ENCODE measurements around the gene TAOK1. TPM values are rescaled to one million over a fixed set of nuclear protein-coding genes. Genes with fewer than 3 reads are reported as not detected.

TAOK1 gene
- polyA plus RNA-seq, 3 donors, result 47.4 to 51.2 (median 48.4) TPM

DNA sequence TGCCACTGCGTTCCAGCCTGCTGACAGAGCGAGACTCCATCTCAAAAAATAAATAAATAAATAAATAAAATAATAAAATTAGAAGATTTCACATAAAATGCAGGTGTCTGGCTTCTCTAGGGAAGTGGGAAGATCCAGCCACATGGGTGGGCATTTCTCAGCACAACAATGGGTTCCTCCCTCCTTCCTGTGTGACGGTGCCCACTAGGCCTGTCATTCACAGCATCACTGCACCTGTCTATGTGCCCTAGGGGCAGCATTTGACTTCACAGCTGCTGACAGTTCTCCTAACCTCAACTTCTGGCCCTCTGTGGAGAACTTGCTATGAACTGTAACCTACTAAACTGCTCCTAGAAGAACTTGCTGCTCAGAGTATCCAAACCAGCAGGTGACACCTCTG, 173.7 kb downstream of the TAOK1 start:
- DNase-seq (ENCODE audit: extremely low read depth in 1 of 11, low read depth in 9 of 11, low spot score in 4 of 11), result no peak

GRCh38 chr17:29565643-29566472, 175.7 kb downstream of the TAOK1 start:
- DNase-seq (ENCODE audit: extremely low read depth in 1 of 11, low read depth in 9 of 11, low spot score in 4 of 11), result no peak

DNA sequence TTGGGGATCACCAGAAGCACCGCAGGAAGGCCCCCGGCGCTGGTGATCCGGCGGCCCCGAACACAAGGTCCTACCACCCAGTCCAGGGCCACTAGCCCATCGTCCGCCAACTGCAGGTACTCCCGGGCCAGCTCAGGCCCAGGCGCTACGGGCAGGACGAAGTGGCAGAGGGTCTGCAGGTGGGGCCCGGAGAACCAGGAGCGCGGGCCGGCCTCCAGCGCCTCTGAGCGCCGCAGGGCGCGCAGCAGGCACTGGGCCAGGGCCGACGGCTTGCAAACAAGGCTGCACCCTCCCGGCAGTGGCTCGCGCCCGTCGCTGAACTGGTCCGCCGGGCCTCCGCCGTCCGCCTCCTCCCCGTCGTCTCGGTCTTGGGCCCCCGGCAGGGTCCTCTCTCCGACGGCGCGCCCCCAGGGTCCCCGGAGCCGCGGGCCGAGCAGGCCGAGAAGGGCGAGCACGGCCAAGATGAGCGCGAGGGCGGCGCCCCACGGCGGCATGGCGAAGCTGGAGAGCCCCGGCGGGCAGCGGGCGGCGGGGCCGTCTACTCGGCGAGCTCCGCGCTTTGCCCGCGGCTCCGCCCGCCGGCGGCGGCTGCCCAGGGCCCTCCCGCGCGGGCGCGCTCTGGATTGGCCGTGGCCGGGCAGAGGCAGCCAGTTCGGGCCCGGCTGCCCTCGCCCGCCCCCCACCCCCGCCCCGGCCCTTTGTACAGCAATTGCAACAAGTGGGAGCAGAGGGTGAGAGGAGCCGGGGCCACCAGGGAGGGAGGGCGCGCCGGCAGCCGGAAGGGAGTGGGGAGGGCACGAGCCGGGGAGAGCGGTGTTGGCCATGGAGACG, 176.5 kb downstream of the TAOK1 start, which contains the start of gene ABHD15:
TSS of gene ABHD15 (minus strand) at position 565 of the 831 bp plus-strand sequence. CDS start at position 494, 71 bp downstream.
- no peak for DNase-seq (ENCODE audit: extremely low read depth in 1 of 11, low read depth in 9 of 11, low spot score in 4 of 11)

DNA sequence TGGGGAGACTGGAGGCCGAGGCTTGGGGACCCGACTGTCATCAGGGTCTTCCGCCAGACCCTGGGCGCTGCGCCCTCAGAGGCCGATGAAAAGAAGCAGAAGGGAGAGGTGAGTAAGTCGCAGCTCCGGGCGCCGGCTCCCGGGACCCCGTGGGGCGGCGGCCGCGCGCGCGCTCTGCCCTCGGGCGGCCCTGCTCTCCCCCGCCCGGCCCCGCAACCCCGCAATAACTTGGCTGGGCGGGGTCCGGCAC, 177.1 kb downstream of the TAOK1 start:
- DNase-seq (ENCODE audit: extremely low read depth in 1 of 11, low read depth in 9 of 11, low spot score in 4 of 11), result no peak

DNA sequence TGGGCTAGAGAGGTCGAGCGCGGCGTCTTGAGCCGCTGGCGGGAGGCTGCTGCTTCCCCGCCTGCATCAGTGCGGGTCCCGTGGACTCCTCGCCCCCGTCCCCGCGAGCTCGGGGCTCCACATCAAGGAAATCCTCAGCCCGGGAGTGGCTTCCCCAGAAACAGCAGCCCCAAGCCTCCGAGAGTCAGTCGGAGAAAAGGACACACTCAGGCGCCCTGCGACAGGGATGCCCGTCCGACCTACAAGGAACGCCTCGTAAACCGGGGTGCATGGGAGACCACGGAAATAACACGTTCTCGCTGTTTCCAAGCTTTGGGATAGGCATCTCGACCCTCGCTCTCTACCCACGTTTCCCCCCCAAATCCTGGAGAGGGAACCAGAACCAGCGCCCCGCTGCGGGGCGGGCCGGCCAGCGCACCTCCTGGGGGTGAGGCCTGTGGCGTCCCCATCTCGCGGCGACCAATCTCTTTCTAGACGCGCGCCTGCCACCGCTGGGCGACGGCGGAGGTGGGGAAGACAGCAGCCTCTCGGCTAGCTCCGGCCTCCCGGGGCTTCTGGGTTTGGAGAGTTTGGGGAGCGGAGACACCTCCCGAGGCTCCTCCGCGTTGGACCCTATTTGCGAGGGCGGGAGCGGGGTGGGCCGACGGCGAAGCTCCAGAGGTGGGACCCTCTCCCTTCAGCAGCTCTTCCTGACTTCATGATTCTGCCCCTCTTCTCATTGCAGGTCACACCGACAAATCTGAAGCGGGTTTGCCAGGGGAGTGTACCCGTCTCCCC, 177.6 kb downstream of the TAOK1 start:
- no peak for DNase-seq (ENCODE audit: extremely low read depth in 1 of 11, low read depth in 9 of 11, low spot score in 4 of 11)

DNA sequence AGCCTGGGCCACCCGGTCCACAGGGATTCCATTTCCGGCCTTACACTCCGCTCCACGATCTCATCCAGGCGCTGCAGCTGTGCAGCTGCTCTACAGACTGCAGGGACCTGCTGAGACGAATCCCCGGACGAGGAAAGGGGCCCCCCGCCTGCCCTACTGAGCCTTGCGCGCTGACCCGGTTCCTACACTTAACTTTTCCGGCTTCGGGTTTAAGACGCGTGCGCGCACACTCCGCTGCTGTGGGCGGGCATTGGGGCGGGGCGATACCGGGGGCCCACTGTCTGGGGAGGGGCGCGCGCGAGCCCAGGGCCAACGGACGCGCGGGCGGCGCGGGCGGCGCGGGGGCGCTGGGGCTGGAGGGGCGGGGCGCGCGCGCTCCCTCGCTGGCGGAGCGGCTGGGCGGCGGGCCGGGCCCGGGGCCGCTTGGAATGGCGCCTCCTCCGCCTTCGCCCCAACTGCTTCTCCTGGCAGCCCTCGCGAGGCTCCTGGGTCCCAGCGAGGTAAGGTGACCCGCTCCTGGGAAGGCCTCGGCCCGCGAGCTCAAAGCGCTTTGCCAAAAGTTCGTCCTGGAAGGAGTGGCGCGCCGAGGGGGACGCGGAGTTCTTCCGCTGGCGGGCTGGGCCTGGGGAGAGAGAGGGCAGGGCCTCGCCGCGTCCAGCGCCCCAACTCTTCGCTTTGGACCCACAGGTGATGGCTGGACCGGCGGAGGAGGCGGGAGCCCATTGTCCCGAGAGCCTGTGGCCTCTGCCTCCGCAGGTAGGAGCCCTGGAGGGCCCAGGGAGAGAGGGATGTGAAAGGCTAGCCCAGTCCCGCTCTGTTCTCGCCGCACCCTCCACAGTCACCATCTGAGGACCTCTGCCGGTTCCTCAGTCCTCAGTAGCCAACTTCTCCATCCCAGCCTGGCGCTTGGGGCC, 178.4 kb downstream of the TAOK1 start, which contains the start of gene TP53I13:
TSS of gene TP53I13 (plus strand) at position 371 of the 914 bp plus-strand sequence. CDS start at position 429, 58 bp downstream.
- DNase-seq (ENCODE audit: extremely low read depth in 1 of 11, low read depth in 9 of 11, low spot score in 4 of 11), result peak in 5 of 11 donors; percentile 77 to 81 (median 81)

GRCh38 chr17:29569245-29569950, 179.2 kb downstream of the TAOK1 start:
- no peak for DNase-seq (ENCODE audit: extremely low read depth in 1 of 11, low read depth in 9 of 11, low spot score in 4 of 11)

DNA sequence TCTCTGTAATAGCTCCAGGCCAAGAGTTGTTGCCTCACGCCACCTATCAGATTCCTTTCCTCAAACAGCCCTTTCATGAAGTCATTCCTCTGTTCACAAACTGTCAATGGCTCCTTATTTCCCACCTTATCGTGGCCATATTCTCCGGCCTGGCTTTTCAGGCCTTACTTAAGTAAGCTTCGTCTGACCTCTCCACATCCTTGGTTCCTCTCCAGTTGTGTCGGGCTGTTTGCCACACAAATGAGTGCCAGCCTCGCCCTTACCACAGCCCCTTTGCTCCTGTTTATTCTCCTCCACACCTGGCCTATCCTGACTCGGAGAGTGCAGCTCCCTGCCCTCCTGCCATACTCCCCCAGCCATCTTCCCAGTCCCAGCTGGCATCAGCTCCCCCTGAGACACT, 180.4 kb downstream of the TAOK1 start:
- DNase-seq (ENCODE audit: extremely low read depth in 1 of 11, low read depth in 9 of 11, low spot score in 4 of 11), result no peak

GRCh38 chr17:29571486-29571882, 181.3 kb downstream of the TAOK1 start:
- DNase-seq (ENCODE audit: extremely low read depth in 1 of 11, low read depth in 9 of 11, low spot score in 4 of 11), result no peak

DNA sequence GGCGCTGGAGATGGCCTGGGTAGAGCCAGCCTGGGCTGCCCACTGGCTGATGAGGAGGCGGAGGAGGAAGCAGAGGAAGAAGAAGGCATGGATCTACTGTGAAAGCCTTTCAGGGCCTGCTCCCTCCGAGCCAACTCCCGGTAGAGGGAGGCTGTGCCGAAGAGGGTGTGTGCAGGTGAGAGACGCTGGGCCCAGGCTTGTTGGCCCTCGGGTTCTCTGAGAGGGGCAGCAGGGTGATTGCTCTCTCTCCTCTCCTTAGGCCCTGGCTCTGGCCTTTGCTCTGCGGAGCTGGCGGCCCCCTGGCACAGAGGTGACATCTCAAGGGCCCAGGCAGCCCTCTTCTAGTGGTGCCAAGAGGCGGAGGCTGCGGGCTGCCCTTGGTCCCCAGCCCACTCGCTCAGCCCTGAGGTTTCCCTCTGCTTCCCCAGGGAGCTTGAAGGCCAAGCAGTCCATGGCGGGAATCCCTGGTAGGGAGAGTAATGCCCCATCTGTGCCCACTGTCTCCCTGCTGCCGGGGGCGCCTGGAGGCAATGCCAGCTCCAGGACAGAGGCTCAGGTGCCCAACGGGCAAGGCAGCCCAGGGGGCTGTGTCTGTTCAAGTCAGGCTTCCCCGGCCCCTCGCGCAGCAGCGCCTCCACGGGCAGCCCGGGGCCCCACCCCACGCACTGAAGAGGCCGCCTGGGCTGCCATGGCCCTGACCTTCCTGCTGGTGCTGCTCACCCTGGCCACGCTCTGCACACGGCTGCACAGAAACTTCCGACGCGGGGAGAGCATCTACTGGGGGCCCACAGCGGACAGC, 181.9 kb downstream of the TAOK1 start:
- DNase-seq (ENCODE audit: extremely low read depth in 1 of 11, low read depth in 9 of 11, low spot score in 4 of 11), result no peak

DNA sequence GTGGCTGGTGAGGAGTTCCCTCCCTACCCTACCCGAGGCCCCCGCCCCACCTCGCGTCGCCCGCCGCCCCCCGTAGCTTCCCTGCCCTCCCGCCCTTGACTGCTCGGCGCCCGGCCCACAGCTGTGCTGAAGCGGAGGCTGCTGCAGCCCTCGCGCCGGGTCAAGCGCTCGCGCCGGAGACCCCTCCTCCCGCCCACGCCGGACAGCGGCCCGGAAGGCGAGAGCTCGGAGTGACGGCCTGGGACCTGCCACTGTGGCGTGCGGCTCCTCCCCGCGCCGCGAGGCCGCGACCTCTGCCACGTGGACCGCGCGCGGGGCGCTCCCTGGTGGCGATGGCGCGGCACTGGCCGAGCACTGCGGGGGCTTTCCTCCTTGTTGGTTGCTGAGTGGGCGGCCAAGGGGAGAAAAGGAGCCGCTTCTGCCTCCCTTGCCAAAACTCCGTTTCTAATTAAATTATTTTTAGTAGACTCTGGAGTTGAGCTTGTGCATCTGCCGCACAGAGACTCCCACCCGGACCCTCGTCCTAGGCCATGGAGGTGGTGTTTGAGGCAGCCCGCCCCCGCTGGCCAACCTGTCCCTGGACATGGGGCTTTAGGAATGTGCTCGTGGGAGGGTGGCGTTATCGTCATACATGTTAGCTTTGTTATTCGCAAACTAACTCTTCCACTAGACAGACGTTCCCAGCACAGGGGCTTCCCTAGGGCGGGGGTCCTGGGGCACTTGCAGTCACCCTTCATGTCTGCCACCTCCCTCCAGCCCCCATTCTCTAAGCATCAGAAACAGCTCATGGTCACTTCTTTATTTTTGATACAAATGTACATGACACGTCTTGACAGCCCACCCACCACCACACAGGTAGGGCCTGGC, 182.8 kb downstream of the TAOK1 start:
- DNase-seq (ENCODE audit: extremely low read depth in 1 of 11, low read depth in 9 of 11, low spot score in 4 of 11), result no peak

DNA sequence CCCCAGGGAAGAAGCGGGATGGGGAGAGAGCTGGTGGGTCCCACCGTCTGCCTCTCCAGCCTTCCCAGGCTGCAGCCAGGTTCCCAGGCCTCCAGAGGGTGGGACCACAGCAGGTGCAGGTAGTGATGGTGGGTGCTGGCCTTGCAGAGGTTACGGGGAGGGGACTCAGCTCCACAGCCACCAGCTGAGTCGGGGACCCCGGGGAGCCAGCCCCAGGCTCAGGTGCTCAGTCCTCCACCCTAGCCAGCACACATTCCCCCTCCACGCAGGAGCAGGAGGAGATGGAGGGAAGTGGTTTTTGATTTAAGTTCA, 183.4 kb downstream of the TAOK1 start:
- DNase-seq (ENCODE audit: extremely low read depth in 1 of 11, low read depth in 9 of 11, low spot score in 4 of 11), result no peak

DNA sequence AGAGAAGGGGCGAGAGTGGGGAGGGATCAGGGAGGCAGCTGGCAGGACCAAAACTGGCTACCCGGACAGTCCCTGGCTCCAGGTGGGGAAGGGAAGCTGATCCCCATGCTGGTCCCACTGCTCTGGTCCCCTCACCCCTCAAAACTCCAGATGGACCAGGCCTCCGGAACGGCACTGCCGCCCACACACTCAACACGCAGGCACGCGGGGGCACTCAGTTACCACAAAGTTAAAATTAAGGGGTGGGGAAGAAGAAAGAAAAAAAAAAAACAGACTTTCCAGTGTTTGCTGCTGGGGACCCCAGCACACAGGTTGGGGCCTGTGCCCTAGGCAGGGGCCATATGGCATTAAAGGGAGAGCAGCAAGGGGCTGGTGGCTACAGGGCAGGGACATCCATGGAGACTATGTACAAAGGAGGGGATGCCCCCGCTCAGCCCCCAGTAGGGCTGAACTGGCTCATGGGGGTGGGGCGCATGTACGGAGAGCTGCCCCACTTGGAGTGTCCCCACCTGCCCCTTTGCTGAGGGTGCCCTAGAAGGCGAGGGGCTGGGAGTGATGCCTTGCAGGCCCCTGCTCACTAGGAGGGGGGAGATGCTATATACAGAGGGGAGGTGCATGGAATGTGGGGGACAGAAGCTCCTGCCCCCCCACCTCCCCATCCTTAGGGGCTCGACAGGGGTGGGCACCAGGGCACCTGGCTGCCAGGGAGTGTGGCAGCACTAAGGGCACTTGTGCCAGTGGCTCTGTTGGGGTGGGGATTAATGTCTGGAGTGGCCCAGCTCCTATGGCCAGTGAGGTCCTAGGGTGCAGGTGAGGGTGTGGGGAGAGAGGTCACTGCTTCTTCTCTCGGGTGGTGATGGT, 183.9 kb downstream of the TAOK1 start:
- no peak for DNase-seq (ENCODE audit: extremely low read depth in 1 of 11, low read depth in 9 of 11, low spot score in 4 of 11)

DNA sequence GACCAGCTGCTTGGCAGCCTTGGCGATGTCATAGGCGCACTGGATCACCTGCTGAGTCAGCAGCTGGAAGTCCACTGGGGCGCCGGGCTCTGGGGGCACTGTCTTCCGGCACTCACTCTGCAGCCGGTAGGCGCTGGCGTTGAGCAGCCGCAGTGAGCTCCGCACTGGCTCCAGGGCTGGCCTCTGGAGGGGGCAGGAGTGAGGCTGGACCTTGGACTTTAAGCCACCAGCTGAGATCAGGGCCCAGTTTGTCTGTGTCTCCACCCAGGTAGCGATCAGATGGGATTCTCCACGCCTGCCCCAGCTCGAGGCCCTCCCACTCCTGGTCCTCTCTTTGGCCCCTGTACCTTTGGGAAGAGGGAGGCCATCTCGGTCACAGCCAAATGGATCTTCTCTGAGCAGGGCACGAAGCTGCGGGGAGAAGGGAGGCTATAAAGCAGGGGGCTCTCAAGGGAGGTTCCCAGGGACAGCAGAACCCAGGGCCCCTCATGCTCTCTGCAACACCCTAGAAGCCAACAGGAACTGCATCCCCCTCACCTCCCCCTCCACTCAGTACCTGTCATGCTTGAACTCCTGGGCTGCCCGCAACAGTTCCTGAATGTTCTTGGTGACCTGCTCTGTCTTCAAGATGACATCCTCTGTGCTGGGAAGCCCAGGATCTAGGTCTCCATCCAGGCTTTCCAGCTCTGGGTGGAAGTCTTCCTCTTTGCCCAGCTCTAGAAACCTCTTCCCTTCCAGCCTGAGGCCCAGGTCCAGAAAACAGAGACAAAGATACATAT, 184.8 kb downstream of the TAOK1 start:
- DNase-seq (ENCODE audit: extremely low read depth in 1 of 11, low read depth in 9 of 11, low spot score in 4 of 11), result no peak

Data from renal cortex interstitium (tissue), 11 donors.